Right hindlimb (tissue), 1 donor: Measurements from ENCODE around the gene PSMA7.
A peak's percentile ranks its signal among the peaks of the same experiment; 100 is the strongest.

ENCODE experiments used
- DNase-seq: peaks from one replicate; pipeline ENCODE4 v3.0.0-alpha.2; 2018

Gene PSMA7

GRCh38 chr20:62135573-62136266, 7.5 kb downstream of the PSMA7 start:
- no peak for DNase-seq

GRCh38 chr20:62134735-62135231, 8.4 kb downstream of the PSMA7 start:
- DNase-seq: no peak

GRCh38 chr20:62133864-62134263, 9.3 kb downstream of the PSMA7 start:
- DNase-seq: no peak

- DNase-seq: no peak
These were observed 9.9 kb downstream of the PSMA7 start for GRCh38 chr20:62133051-62133845.

- no peak for DNase-seq
These were observed 10.8 kb downstream of the PSMA7 start for GRCh38 chr20:62132421-62132820.

GRCh38 chr20:62131560-62132320, 11.5 kb downstream of the PSMA7 start:
- DNase-seq: no peak

- no peak for DNase-seq
These were observed 13.3 kb downstream of the PSMA7 start for GRCh38 chr20:62129731-62130531.

GRCh38 chr20:62128502-62128901, 14.7 kb downstream of the PSMA7 start:
- no peak for DNase-seq

GRCh38 chr20:62127799-62128198, 15.4 kb downstream of the PSMA7 start:
- DNase-seq: no peak

GRCh38 chr20:62126141-62126540, 17.1 kb downstream of the PSMA7 start:
- no peak for DNase-seq

- no peak for DNase-seq
These were observed 19.6 kb downstream of the PSMA7 start for GRCh38 chr20:62123450-62124118.

GRCh38 chr20:62122654-62123449, 20.3 kb downstream of the PSMA7 start:
- peak; percentile 69 for DNase-seq

- DNase-seq: peak; percentile 99
These were observed 21.2 kb downstream of the PSMA7 start, which contains the start of gene LSM14B for GRCh38 chr20:62121776-62122653. Gene LSM14B (plus strand): TSS chr20:62122475. CDS start chr20:62122667, 192 bp downstream.

- no peak for DNase-seq
These were observed 22.0 kb downstream of the PSMA7 start for GRCh38 chr20:62120990-62121775.

GRCh38 chr20:62120365-62120762, 22.8 kb downstream of the PSMA7 start:
- DNase-seq: no peak

GRCh38 chr20:62119591-62120364, 23.4 kb downstream of the PSMA7 start:
- DNase-seq: no peak

- no peak for DNase-seq
These were observed 24.1 kb downstream of the PSMA7 start for GRCh38 chr20:62119115-62119514.
